Inferior parietal cortex (tissue), 1 donor: ENCODE data around the gene TSPAN13.
"Not testable (repeated sequence)": the region's sequence is repeated elsewhere in the genome, so short reads cannot be mapped to it uniquely, and the experiment has no call there.

Experiments used
- DNase-seq: peaks from one replicate; pipeline ENCODE4 v3.0.0-alpha.2; 2016; ENCODE audit errors: extremely low spot score

TSPAN13 gene

GRCh38 chr7:16740996-16741395, 12.6 kb upstream of the TSPAN13 start:
- no peak for DNase-seq

- no peak for DNase-seq
These were observed 11.9 kb upstream of the TSPAN13 start for GRCh38 chr7:16741676-16742075.

- no peak for DNase-seq
These were observed 11.0 kb upstream of the TSPAN13 start for GRCh38 chr7:16742547-16742946.

- DNase-seq, result no peak
These were observed 10.3 kb upstream of the TSPAN13 start for GRCh38 chr7:16743236-16743635.

- DNase-seq, result no peak
These were observed 8.9 kb upstream of the TSPAN13 start for GRCh38 chr7:16744518-16745250.

- no peak for DNase-seq
These were observed 7.9 kb upstream of the TSPAN13 start for GRCh38 chr7:16745645-16746044.

GRCh38 chr7:16747102-16747501, 6.5 kb upstream of the TSPAN13 start:
- DNase-seq, result no peak

GRCh38 chr7:16753932-16754855, 639 bp downstream of the TSPAN13 start:
- DNase-seq, result no peak

GRCh38 chr7:16754856-16755317, 1.3 kb downstream of the TSPAN13 start:
- no peak for DNase-seq

GRCh38 chr7:16755397-16755796, 1.8 kb downstream of the TSPAN13 start:
- no peak for DNase-seq

- DNase-seq, result no peak
These were observed 4.5 kb downstream of the TSPAN13 start for GRCh38 chr7:16758036-16758435.

GRCh38 chr7:16758631-16759611, 5.4 kb downstream of the TSPAN13 start:
- no peak for DNase-seq

GRCh38 chr7:16759840-16760239, 6.3 kb downstream of the TSPAN13 start:
- DNase-seq, result no peak

- no peak for DNase-seq
These were observed 8.6 kb downstream of the TSPAN13 start for GRCh38 chr7:16762177-16762576.

GRCh38 chr7:16764942-16765341, 11.4 kb downstream of the TSPAN13 start:
- DNase-seq, result no peak

- DNase-seq, result no peak
These were observed 11.9 kb downstream of the TSPAN13 start for GRCh38 chr7:16765436-16765859.

- not testable (repeated sequence) for DNase-seq
These were observed 16.4 kb downstream of the TSPAN13 start for GRCh38 chr7:16769994-16770393.

- DNase-seq, result no peak
These were observed 17.2 kb downstream of the TSPAN13 start for GRCh38 chr7:16770657-16771329.

GRCh38 chr7:16773326-16773725, 19.8 kb downstream of the TSPAN13 start:
- no peak for DNase-seq

GRCh38 chr7:16773884-16774283, 20.3 kb downstream of the TSPAN13 start:
- DNase-seq, result no peak

GRCh38 chr7:16774294-16774693, 20.7 kb downstream of the TSPAN13 start:
- DNase-seq, result no peak
